ENCODE data around the gene TEAD3. TPM values are rescaled to one million over a fixed set of nuclear protein-coding genes. Genes with fewer than 3 reads are reported as not detected.

TEAD3 gene
- total RNA-seq, 2 donors from 2014 or later, result 0.24 to 0.25 TPM

GRCh38 chr6:35473075-35473849 lies 23.6 kb downstream of the TEAD3 start:
- ATAC-seq (no peak), DNase-seq (ENCODE audit: low spot score) (no peak)
- Mint-ChIP-seq H3K36me3 (peaks cover 25% of the 10 kb centered on the region), H3K9me3 (no peaks in the 10 kb centered on the region), H3K27ac (no peak overlapping the region), H3K4me3 (no peak overlapping the region), H3K27me3 (no peaks in the 10 kb centered on the region), H3K4me1 (ENCODE audit: low read depth in 2 of 2) (peaks cover 17 to 23% of the 10 kb centered on the region in 2 donors)

GRCh38 chr6:35471836-35472345 lies 25.0 kb downstream of the TEAD3 start:
- peaks cover 25 to 32% of the 10 kb centered on the region in 2 donors for H3K4me1 Mint-ChIP-seq (ENCODE audit: low read depth in 2 of 2)
- no peaks in the 10 kb centered on the region for H3K9me3 Mint-ChIP-seq
- H3K27me3 Mint-ChIP-seq, result no peaks in the 10 kb centered on the region
- peak overlapping the region; percentile 45 for H3K4me3 Mint-ChIP-seq
- ATAC-seq (no peak), DNase-seq (ENCODE audit: low spot score) (no peak)
- H3K36me3 Mint-ChIP-seq, result peaks cover 25% of the 10 kb centered on the region
- no peak overlapping the region for H3K27ac Mint-ChIP-seq

GRCh38 chr6:35470663-35471120 lies 26.2 kb downstream of the TEAD3 start:
- Mint-ChIP-seq H3K4me1 (ENCODE audit: low read depth in 2 of 2) (peaks cover 25 to 32% of the 10 kb centered on the region in 2 donors), H3K27ac (peak overlapping the region; percentile 91 to 95), H3K4me3 (peak overlapping the region; percentile 96), H3K27me3 (no peaks in the 10 kb centered on the region), H3K36me3 (peaks cover 25% of the 10 kb centered on the region), H3K9me3 (no peaks in the 10 kb centered on the region)
- ATAC-seq (no peak), DNase-seq (ENCODE audit: low spot score) (no peak)

GRCh38 chr6:35469751-35470662 lies 26.9 kb downstream of the TEAD3 start:
- Mint-ChIP-seq H3K4me1 (ENCODE audit: low read depth in 2 of 2) (peaks cover 25 to 32% of the 10 kb centered on the region in 2 donors), H3K27me3 (no peaks in the 10 kb centered on the region), H3K9me3 (no peaks in the 10 kb centered on the region), H3K36me3 (peaks cover 25% of the 10 kb centered on the region), H3K4me3 (peak overlapping the region; percentile 96), H3K27ac (peak overlapping the region; percentile 91 to 95)
- ATAC-seq (no peak), DNase-seq (ENCODE audit: low spot score) (no peak)

GRCh38 chr6:35468980-35469750 lies 27.7 kb downstream of the TEAD3 start:
- Mint-ChIP-seq H3K4me1 (ENCODE audit: low read depth in 2 of 2) (peaks cover 25 to 32% of the 10 kb centered on the region in 2 donors), H3K27me3 (no peaks in the 10 kb centered on the region), H3K36me3 (peaks cover 25% of the 10 kb centered on the region), H3K4me3 (peak overlapping the region; percentile 96), H3K27ac (peak overlapping the region; percentile 91 to 95), H3K9me3 (no peaks in the 10 kb centered on the region)
- DNase-seq (ENCODE audit: low spot score) (no peak), ATAC-seq (peak in 1 of 2 donors; percentile 1)

GRCh38 chr6:35468181-35468979 lies 28.5 kb downstream of the TEAD3 start, which contains the start of gene RPL10A:
RPL10A (plus strand) TSS chr6:35468401; CDS start chr6:35468435, 34 bp downstream.
- Mint-ChIP-seq H3K36me3 (peaks cover 25% of the 10 kb centered on the region), H3K4me3 (peak within 1 kb of the TSS; percentile 96), H3K9me3 (no peaks in the 10 kb centered on the region), H3K27ac (peak within 1 kb of the TSS; percentile 91 to 95), H3K4me1 (ENCODE audit: low read depth in 2 of 2) (peaks cover 25 to 32% of the 10 kb centered on the region in 2 donors), H3K27me3 (no peaks in the 10 kb centered on the region)
- peak; percentile 96 for DNase-seq (ENCODE audit: low spot score)
- ATAC-seq, result peak; percentile 96

GRCh38 chr6:35465646-35466045 lies 31.2 kb downstream of the TEAD3 start:
- H3K27me3 Mint-ChIP-seq, result no peaks in the 10 kb centered on the region
- H3K27ac Mint-ChIP-seq, result no peak overlapping the region
- no peak for DNase-seq (ENCODE audit: low spot score)
- no peak for ATAC-seq
- H3K4me1 Mint-ChIP-seq (ENCODE audit: low read depth in 2 of 2), result peaks cover 22 to 24% of the 10 kb centered on the region in 2 donors
- no peak overlapping the region for H3K4me3 Mint-ChIP-seq
- H3K36me3 Mint-ChIP-seq, result peaks cover 16% of the 10 kb centered on the region
- H3K9me3 Mint-ChIP-seq, result no peaks in the 10 kb centered on the region

- no peaks in the 10 kb centered on the region for H3K9me3 Mint-ChIP-seq
- DNase-seq (ENCODE audit: low spot score), result no peak
- H3K4me3 Mint-ChIP-seq, result no peak overlapping the region
- H3K4me1 Mint-ChIP-seq (ENCODE audit: low read depth in 2 of 2), result peaks cover 8 to 9% of the 10 kb centered on the region in 2 donors
- H3K27ac Mint-ChIP-seq, result no peak overlapping the region
- no peak for ATAC-seq
- no peaks in the 10 kb centered on the region for H3K27me3 Mint-ChIP-seq
- H3K36me3 Mint-ChIP-seq, result peaks cover 5% of the 10 kb centered on the region
Observed at GRCh38 chr6:35463292-35463691, 33.6 kb downstream of the TEAD3 start.

GRCh38 chr6:35461270-35461669 lies 35.6 kb downstream of the TEAD3 start:
- H3K4me1 Mint-ChIP-seq (ENCODE audit: low read depth in 2 of 2), result no peaks in the 10 kb centered on the region
- H3K36me3 Mint-ChIP-seq, result peaks cover 5% of the 10 kb centered on the region
- no peaks in the 10 kb centered on the region for H3K27me3 Mint-ChIP-seq
- ATAC-seq (no peak), DNase-seq (ENCODE audit: low spot score) (no peak)
- H3K27ac Mint-ChIP-seq, result no peak overlapping the region
- no peak overlapping the region for H3K4me3 Mint-ChIP-seq
- no peaks in the 10 kb centered on the region for H3K9me3 Mint-ChIP-seq

GRCh38 chr6:35457907-35458306 lies 39.0 kb downstream of the TEAD3 start:
- Mint-ChIP-seq H3K4me3 (no peak overlapping the region), H3K27ac (no peak overlapping the region), H3K4me1 (ENCODE audit: low read depth in 2 of 2) (peaks cover 3 to 20% of the 10 kb centered on the region in 2 donors)

GRCh38 chr6:35454391-35455110 lies 42.3 kb downstream of the TEAD3 start:
- Mint-ChIP-seq H3K27me3 (no peaks in the 10 kb centered on the region), H3K9me3 (no peaks in the 10 kb centered on the region), H3K4me1 (ENCODE audit: low read depth in 2 of 2) (peaks cover 12 to 30% of the 10 kb centered on the region in 2 donors), H3K27ac (no peak overlapping the region), H3K4me3 (peak overlapping the region; percentile 88), H3K36me3 (peaks cover 5% of the 10 kb centered on the region)
- DNase-seq (ENCODE audit: low spot score) (no peak), ATAC-seq (no peak)

More at GRCh38 chr6:35457907-35458306, 39.0 kb downstream of the TEAD3 start:
- Mint-ChIP-seq H3K27me3 (no peaks in the 10 kb centered on the region), H3K9me3 (no peaks in the 10 kb centered on the region), H3K36me3 (peaks cover 5% of the 10 kb centered on the region)
- no peak for ATAC-seq
- no peak for DNase-seq (ENCODE audit: low spot score)

- Mint-ChIP-seq H3K4me3 (peak overlapping the region; percentile 88), H3K36me3 (no peaks in the 10 kb centered on the region), H3K27ac (peak overlapping the region; percentile 28 to 64), H3K4me1 (ENCODE audit: low read depth in 2 of 2) (peaks cover 16 to 30% of the 10 kb centered on the region in 2 donors), H3K9me3 (no peaks in the 10 kb centered on the region), H3K27me3 (no peaks in the 10 kb centered on the region)
- DNase-seq (ENCODE audit: low spot score) (no peak), ATAC-seq (no peak)
Observed at GRCh38 chr6:35453236-35453635, 43.6 kb downstream of the TEAD3 start.
